DOHH2 (cell line): Measurements from ENCODE around the gene MAGOHB.

ENCODE experiments used
- H3F3A ChIP-seq: fragments of 200-600 bp; sonication (generic), shearing (Covaris generic); 2 replicates; pipeline ENCODE4 v1.6.0; 2016; ENCODE audit warnings: antibody characterized with exemption, mild to moderate bottlenecking; ENCODE audit not compliant: control insufficient read depth, insufficient read depth
- H3K27ac ChIP-seq: fragments of 200-600 bp; sonication (generic); 2 replicates; pipeline ENCODE4 v1.5.1; 2014; ENCODE audit warnings: low read depth, mild to moderate bottlenecking, low read length, moderate library complexity
- H3K27me3 ChIP-seq: fragments of 200-600 bp; sonication (generic); 2 replicates; pipeline ENCODE4 v1.6.1; 2014; ENCODE audit warnings: mild to moderate bottlenecking, low read length, mixed read lengths; ENCODE audit not compliant: control insufficient read depth
- H3K36me3 ChIP-seq: fragments of 200-600 bp; sonication (generic); 2 replicates; pipeline ENCODE4 v1.6.1; 2014; ENCODE audit warnings: mild to moderate bottlenecking, low read length, moderate library complexity, mixed read lengths; ENCODE audit not compliant: control insufficient read depth
- H3K4me1 ChIP-seq: fragments of 200-600 bp; sonication (generic); 2 replicates; pipeline ENCODE4 v1.6.1; 2014; ENCODE audit warnings: mild to moderate bottlenecking, low read length, mixed read lengths; ENCODE audit not compliant: control insufficient read depth
- H3K4me2 ChIP-seq: fragments of 200-600 bp; sonication (generic); 2 replicates; pipeline ENCODE4 v1.6.0; 2014; ENCODE audit warnings: mild to moderate bottlenecking, low read length, moderate library complexity
- H3K4me3 ChIP-seq: fragments of 200-600 bp; sonication (generic); 2 replicates; pipeline ENCODE4 v1.5.1; 2014; ENCODE audit warnings: mild to moderate bottlenecking, low read length, mixed read lengths
- H3K79me2 ChIP-seq: fragments of 200-600 bp; sonication (generic); 2 replicates; pipeline ENCODE4 v1.6.1; 2014; ENCODE audit warnings: mild to moderate bottlenecking, low read length, mixed read lengths; ENCODE audit not compliant: control insufficient read depth
- H3K9me2 ChIP-seq: fragments of 200-600 bp; sonication (generic); replicated peaks from 2 replicates; pipeline ENCODE4 v1.6.1; 2014; ENCODE audit warnings: mild to moderate bottlenecking, low read length, mixed read lengths; ENCODE audit not compliant: control insufficient read depth
- H3K9me3 ChIP-seq: fragments of 200-600 bp; sonication (generic); 2 replicates; pipeline ENCODE4 v1.6.1; 2014; ENCODE audit warnings: antibody characterized with exemption, low read length, mixed read lengths; ENCODE audit not compliant: control insufficient read depth, insufficient read depth
- H4K20me1 ChIP-seq: fragments of 200-600 bp; sonication (generic); 2 replicates; pipeline ENCODE4 v1.6.0; 2014; ENCODE audit warnings: low read depth, mild to moderate bottlenecking, antibody characterized with exemption, low read length, moderate library complexity; ENCODE audit not compliant: control insufficient read depth, insufficient read depth
- EZH2phosphoT487 ChIP-seq: fragments of 200-600 bp; sonication (generic); IDR thresholded peaks from 2 replicates; pipeline ENCODE4 v1.6.1; 2017; ENCODE audit warnings: borderline replicate concordance, mild to moderate bottlenecking, antibody characterized with exemption, low read length, moderate library complexity, mixed read lengths
- TF ChIP-seq, protein P1 (sequence below): fragments of 200-600 bp; sonication (generic); IDR thresholded peaks from one replicate; pipeline ENCODE4 v1.5.1; 2014; ENCODE audit warnings: antibody characterized with exemption, mild to moderate bottlenecking, low read depth, low read length; ENCODE audit not compliant: poor library complexity, severe bottlenecking

The MAGOHB gene

DNA sequence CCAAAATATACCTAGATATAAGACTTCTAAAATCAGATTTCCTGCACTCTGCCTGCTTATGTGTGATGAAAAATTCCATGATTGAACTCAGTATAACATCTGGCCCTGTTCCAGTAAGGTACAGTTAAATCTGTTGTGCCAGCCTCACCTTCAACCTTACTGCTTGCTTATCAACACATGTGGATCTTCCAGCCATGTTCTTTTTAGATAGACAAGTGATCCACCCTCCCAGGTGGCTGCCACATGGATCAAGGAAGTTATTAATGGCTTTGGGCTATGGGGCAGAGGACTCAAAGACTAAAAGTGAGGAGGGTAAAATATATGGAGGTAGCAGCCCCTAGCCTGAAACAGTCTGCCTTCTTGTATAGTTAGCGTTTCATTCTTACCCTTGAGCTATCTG, 25.3 kb upstream of the MAGOHB start:
- Histone ChIP-seq H3F3A (no peaks in the 10 kb centered on the region), H4K20me1 (no peaks in the 10 kb centered on the region), H3K27ac (no peak overlapping the region), H3K9me3 (no peaks in the 10 kb centered on the region), H3K79me2 (no peaks in the 10 kb centered on the region), H3K36me3 (no peaks in the 10 kb centered on the region), H3K4me3 (no peak overlapping the region), H3K4me2 (no peak overlapping the region), H3K4me1 (no peaks in the 10 kb centered on the region), H3K9me2 (no peaks in the 10 kb centered on the region), H3K27me3 (no peaks in the 10 kb centered on the region)
- TF ChIP-seq, protein P1, sequence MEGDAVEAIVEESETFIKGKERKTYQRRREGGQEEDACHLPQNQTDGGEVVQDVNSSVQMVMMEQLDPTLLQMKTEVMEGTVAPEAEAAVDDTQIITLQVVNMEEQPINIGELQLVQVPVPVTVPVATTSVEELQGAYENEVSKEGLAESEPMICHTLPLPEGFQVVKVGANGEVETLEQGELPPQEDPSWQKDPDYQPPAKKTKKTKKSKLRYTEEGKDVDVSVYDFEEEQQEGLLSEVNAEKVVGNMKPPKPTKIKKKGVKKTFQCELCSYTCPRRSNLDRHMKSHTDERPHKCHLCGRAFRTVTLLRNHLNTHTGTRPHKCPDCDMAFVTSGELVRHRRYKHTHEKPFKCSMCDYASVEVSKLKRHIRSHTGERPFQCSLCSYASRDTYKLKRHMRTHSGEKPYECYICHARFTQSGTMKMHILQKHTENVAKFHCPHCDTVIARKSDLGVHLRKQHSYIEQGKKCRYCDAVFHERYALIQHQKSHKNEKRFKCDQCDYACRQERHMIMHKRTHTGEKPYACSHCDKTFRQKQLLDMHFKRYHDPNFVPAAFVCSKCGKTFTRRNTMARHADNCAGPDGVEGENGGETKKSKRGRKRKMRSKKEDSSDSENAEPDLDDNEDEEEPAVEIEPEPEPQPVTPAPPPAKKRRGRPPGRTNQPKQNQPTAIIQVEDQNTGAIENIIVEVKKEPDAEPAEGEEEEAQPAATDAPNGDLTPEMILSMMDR: no peak
- TF ChIP-seq EZH2phosphoT487: no peak

DNA sequence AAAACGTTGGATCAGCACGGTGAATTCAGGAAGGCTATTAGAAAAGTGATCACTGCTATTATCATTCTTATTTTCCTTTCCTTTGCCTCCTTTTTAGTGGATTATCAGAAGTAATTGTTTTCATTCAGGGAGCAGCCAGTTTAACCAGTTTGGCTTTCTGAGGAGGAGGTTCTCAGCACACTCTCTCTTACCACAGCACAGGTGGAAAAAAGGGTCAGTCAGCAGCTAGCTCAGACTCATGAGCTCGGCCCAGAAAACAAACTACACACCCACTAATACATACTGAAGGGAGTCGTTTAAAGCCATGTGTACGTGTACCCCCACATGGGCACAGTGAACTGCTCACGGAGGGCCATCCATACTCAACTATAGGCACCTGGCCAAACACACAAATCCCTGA, 23.2 kb upstream of the MAGOHB start:
- Histone ChIP-seq H3K27ac (no peak overlapping the region), H4K20me1 (no peaks in the 10 kb centered on the region), H3K4me1 (no peaks in the 10 kb centered on the region), H3K79me2 (no peaks in the 10 kb centered on the region), H3K36me3 (no peaks in the 10 kb centered on the region), H3K9me2 (no peaks in the 10 kb centered on the region), H3K4me3 (no peak overlapping the region), H3K27me3 (no peaks in the 10 kb centered on the region), H3F3A (no peaks in the 10 kb centered on the region), H3K4me2 (no peak overlapping the region), H3K9me3 (no peaks in the 10 kb centered on the region)
- TF ChIP-seq EZH2phosphoT487: no peak
- TF ChIP-seq, protein P1: no peak

DNA sequence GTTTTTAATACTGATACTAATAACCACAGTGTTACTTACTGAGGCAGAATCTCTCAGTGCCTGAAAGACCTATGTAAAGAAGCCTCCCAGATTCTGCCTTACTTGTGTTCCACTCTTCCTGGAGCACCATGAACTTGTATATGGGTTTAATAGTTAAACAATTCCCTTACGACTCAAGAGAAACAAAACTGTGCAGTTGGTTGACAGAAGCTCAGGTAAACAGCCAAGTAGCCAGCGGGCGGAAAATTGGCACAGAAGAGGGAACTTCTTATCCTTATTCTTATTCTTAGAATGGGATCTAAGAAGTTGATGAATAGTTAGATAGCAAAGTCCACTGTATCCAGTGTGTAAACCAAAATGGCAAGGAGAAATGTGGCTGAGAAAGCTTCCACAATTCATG, 22.7 kb upstream of the MAGOHB start:
- Histone ChIP-seq H3K27ac (no peak overlapping the region), H3K36me3 (no peaks in the 10 kb centered on the region), H3K27me3 (no peaks in the 10 kb centered on the region), H3K9me3 (no peaks in the 10 kb centered on the region), H3F3A (no peaks in the 10 kb centered on the region), H4K20me1 (no peaks in the 10 kb centered on the region), H3K9me2 (no peaks in the 10 kb centered on the region), H3K4me1 (no peaks in the 10 kb centered on the region), H3K4me2 (no peak overlapping the region), H3K4me3 (no peak overlapping the region), H3K79me2 (no peaks in the 10 kb centered on the region)
- no peak for TF ChIP-seq EZH2phosphoT487
- TF ChIP-seq, protein P1: no peak

DNA sequence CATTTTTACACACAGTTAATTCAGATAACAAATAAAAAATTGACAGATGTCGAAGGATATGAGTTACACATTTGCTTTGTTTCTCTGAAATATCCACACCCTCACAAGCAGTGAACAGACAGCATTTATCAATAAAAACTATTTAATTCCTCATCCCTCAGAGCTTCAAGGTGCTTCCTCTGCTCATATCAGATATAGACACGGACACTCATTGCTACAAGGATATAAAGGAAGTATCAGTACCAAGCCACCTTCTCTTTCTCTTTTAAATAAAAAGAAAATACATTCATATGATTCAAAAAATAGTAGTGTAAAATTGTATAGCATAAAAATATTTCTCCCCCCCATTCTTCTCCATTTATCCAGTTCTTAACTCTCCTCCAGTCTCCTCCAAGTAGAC, 21.9 kb upstream of the MAGOHB start:
- Histone ChIP-seq H3K4me1 (no peaks in the 10 kb centered on the region), H3K36me3 (no peaks in the 10 kb centered on the region), H3K9me3 (no peaks in the 10 kb centered on the region), H3K79me2 (no peaks in the 10 kb centered on the region), H3K4me3 (no peak overlapping the region), H4K20me1 (no peaks in the 10 kb centered on the region), H3F3A (no peaks in the 10 kb centered on the region), H3K27me3 (no peaks in the 10 kb centered on the region), H3K27ac (no peak overlapping the region), H3K9me2 (no peaks in the 10 kb centered on the region), H3K4me2 (no peak overlapping the region)
- TF ChIP-seq, protein P1: no peak
- TF ChIP-seq EZH2phosphoT487: no peak
